ENCODE data around the gene ST7L. TPM values are rescaled to one million over a fixed set of nuclear protein-coding genes. Genes with fewer than 3 reads are reported as not detected.

Gene ST7L
- total and polyA plus RNA-seq, 2 donors (not counting 3 experiments of a cell fraction or from before 2014, with no cell fraction given), result 12.3 to 28.4 TPM

DNA sequence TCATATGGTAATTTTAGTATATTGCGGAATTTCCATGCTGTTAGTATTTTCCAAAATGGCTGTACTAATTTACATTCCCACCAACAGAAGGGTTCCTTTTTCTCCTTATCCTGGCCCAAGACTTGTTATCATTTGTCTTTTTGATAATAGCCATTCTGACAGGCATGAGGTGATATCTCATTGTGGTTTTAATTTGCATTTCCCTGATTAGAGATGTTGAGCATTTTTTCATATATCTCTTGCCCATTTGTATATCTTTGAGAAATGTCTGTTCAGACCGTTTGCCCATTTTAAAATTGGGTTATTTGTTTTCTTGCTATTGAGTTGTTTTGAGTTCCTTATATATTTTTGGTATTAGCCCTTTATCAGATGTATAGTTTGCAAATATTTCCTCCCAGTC is 14.7 kb upstream of the ST7L start:
- intact Hi-C loops (cut with micrococcal nuclease), result no loop called here
- FAIRE-seq (no peak), DNase-seq (ENCODE audit: low read depth, low spot score) (no peak)
- CTCF ChIA-PET, result no interaction called here
- H3K36me3 ChIP-seq (ENCODE audit: control insufficient read depth in 2 of 2, extremely low read depth in 1 of 2, insufficient read depth in 2 of 2, low read length in 2 of 2), result peaks cover 0 to 1% of the 10 kb centered on the region in 2 experiments
- H3K4me1 ChIP-seq (ENCODE audit: control insufficient read depth, extremely low read depth, insufficient read depth, low read length), result peaks cover 24% of the 10 kb centered on the region
- no peaks in the 10 kb centered on the region for H3K27me3 ChIP-seq (ENCODE audit: control insufficient read depth in 2 of 2, insufficient read depth in 2 of 2, low read length in 2 of 2)
- H3K9me1 ChIP-seq (replicated peaks; ENCODE audit: control insufficient read depth, extremely low read depth, insufficient read depth, low read length), result no peaks in the 10 kb centered on the region
- peaks cover 22% of the 10 kb centered on the region for H4K20me1 ChIP-seq (replicated peaks; ENCODE audit: control insufficient read depth, extremely low read depth, insufficient read depth, low read length)
- BruUV-seq (replicated peaks), result no TSS peak
- H3K27ac ChIP-seq (ENCODE audit: insufficient read depth, low read depth, low read length), result no peak overlapping the region
- POLR2A ChIA-PET, result no interaction called here
- no peak overlapping the region for H3K9ac ChIP-seq (replicated peaks; ENCODE audit: extremely low read depth, insufficient read depth, low read length)
- dilution Hi-C loops (cut with MboI; ENCODE audit: extremely low pct_ligation_motif_present, low sequenced_read_pairs), result no loop called here
- no peak overlapping the region for H2AFZ ChIP-seq (ENCODE audit: low read depth, low read length)
- peak overlapping the region; percentile 11 for H3K4me2 ChIP-seq (ENCODE audit: insufficient read depth, low read length)
- H3K79me2 ChIP-seq (ENCODE audit: control insufficient read depth, insufficient read depth, low read length), result peaks cover 100% of the 10 kb centered on the region
- H3K9me3 ChIP-seq (replicated peaks; ENCODE audit: control insufficient read depth, insufficient read depth, low read length), result no peaks in the 10 kb centered on the region
- no peak overlapping the region for H3K4me3 ChIP-seq (replicated peaks in 1 of 3; ENCODE audit: insufficient read depth in 1 of 3, low read depth in 1 of 3, low read length in 3 of 3)
- TF ChIP-seq POLR2AphosphoS5 (IDR thresholded peaks at IDR 0.05; ENCODE audit: insufficient read depth, low read depth, low read length), result no peak
- TF ChIP-seq MAX (IDR thresholded peaks at IDR 0.05; ENCODE audit: insufficient read depth, insufficient read length), result no peak
- TF ChIP-seq MYC (IDR thresholded peaks at IDR 0.05; ENCODE audit: low read depth, low read length), result no peak

DNA sequence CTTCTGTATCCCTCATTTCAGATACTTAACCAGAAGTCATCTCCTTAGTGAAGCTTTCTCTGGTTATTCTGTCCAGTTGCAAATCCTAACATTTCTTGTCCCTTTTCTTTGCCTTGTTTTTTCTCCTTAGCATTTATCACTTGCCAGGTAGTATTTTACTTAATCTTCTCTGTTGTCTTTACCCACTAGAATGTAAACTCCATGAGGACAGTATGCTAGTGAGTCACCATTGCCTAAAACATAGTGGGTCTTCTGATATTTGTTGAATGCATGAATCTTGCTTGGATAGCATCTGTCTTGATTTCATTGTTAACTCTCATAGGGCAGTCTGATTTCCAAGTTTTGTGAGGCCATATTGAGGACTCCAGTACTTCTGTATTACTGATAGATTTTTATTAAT is 10.3 kb upstream of the ST7L start:
- CTCF ChIA-PET, result interaction anchor here (1.1 kb wide), 1 partner anchor 127 kb away, joined by 3 read pairs; no protein-coding TSS in a partner anchor
- H3K9me3 ChIP-seq (replicated peaks; ENCODE audit: control insufficient read depth, insufficient read depth, low read length), result no peaks in the 10 kb centered on the region
- POLR2A ChIA-PET, result no interaction called here
- no TSS peak for BruUV-seq (replicated peaks)
- H3K4me1 ChIP-seq (ENCODE audit: control insufficient read depth, extremely low read depth, insufficient read depth, low read length), result peaks cover 5% of the 10 kb centered on the region
- dilution Hi-C loops (cut with MboI; ENCODE audit: extremely low pct_ligation_motif_present, low sequenced_read_pairs) (no loop called here), intact Hi-C loops (cut with micrococcal nuclease) (no loop called here)
- H3K9me1 ChIP-seq (replicated peaks; ENCODE audit: control insufficient read depth, extremely low read depth, insufficient read depth, low read length), result no peaks in the 10 kb centered on the region
- H3K27me3 ChIP-seq (ENCODE audit: control insufficient read depth in 2 of 2, insufficient read depth in 2 of 2, low read length in 2 of 2), result no peaks in the 10 kb centered on the region
- FAIRE-seq (no peak), DNase-seq (ENCODE audit: low read depth, low spot score) (no peak)
- peaks cover 21% of the 10 kb centered on the region for H4K20me1 ChIP-seq (replicated peaks; ENCODE audit: control insufficient read depth, extremely low read depth, insufficient read depth, low read length)
- no peak overlapping the region for H3K9ac ChIP-seq (replicated peaks; ENCODE audit: extremely low read depth, insufficient read depth, low read length)
- no peak overlapping the region for H2AFZ ChIP-seq (ENCODE audit: low read depth, low read length)
- H3K4me2 ChIP-seq (ENCODE audit: insufficient read depth, low read length), result no peak overlapping the region
- H3K27ac ChIP-seq (ENCODE audit: insufficient read depth, low read depth, low read length), result no peak overlapping the region
- TF ChIP-seq FOS (IDR thresholded peaks at IDR 0.05; ENCODE audit: borderline replicate concordance, insufficient read depth, low read length), result no peak
- no peak for TF ChIP-seq EZH2 (IDR thresholded peaks at IDR 0.05; ENCODE audit: borderline replicate concordance, low read depth, low read length, severe bottlenecking)
- no peak for TF ChIP-seq MAX (IDR thresholded peaks at IDR 0.05; ENCODE audit: insufficient read depth, insufficient read length)
- TF ChIP-seq GATA2 (IDR thresholded peaks at IDR 0.05; ENCODE audit: insufficient read depth, insufficient read length, low read depth, low read length), result no peak
- no peak for TF ChIP-seq POLR2A (IDR thresholded peaks at IDR 0.05; ENCODE audit: low read depth, low read length)
- no peak for TF ChIP-seq JUN (IDR thresholded peaks at IDR 0.05; ENCODE audit: borderline replicate concordance, insufficient read depth, insufficient read length, low read depth)
- TF ChIP-seq MYC (IDR thresholded peaks at IDR 0.05; ENCODE audit: low read depth, low read length), result no peak
- TF ChIP-seq, protein P1, sequence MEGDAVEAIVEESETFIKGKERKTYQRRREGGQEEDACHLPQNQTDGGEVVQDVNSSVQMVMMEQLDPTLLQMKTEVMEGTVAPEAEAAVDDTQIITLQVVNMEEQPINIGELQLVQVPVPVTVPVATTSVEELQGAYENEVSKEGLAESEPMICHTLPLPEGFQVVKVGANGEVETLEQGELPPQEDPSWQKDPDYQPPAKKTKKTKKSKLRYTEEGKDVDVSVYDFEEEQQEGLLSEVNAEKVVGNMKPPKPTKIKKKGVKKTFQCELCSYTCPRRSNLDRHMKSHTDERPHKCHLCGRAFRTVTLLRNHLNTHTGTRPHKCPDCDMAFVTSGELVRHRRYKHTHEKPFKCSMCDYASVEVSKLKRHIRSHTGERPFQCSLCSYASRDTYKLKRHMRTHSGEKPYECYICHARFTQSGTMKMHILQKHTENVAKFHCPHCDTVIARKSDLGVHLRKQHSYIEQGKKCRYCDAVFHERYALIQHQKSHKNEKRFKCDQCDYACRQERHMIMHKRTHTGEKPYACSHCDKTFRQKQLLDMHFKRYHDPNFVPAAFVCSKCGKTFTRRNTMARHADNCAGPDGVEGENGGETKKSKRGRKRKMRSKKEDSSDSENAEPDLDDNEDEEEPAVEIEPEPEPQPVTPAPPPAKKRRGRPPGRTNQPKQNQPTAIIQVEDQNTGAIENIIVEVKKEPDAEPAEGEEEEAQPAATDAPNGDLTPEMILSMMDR (IDR thresholded peaks at IDR 0.05; ENCODE audit: extremely low read depth in 1 of 2, insufficient read depth in 1 of 2, low read depth in 1 of 2, low read length in 2 of 2), result no peak
- TF ChIP-seq POLR2AphosphoS5 (IDR thresholded peaks at IDR 0.05; ENCODE audit: insufficient read depth, low read depth, low read length), result no peak
- H3K79me2 ChIP-seq (ENCODE audit: control insufficient read depth, insufficient read depth, low read length), result peaks cover 98% of the 10 kb centered on the region
- peaks cover 0 to 4% of the 10 kb centered on the region in 2 experiments for H3K36me3 ChIP-seq (ENCODE audit: control insufficient read depth in 2 of 2, extremely low read depth in 1 of 2, insufficient read depth in 2 of 2, low read length in 2 of 2)
- no peak overlapping the region for H3K4me3 ChIP-seq (replicated peaks in 1 of 3; ENCODE audit: insufficient read depth in 1 of 3, low read depth in 1 of 3, low read length in 3 of 3)
